B cell (primary cell): Measurements from ENCODE around the gene NECTIN4.

Experiments
- EZH2 ChIP-seq: IDR thresholded peaks from 2 replicates; pipeline ENCODE4 v1.6.1; 2012; ENCODE audit warnings: borderline replicate concordance, low read depth, mild to moderate bottlenecking, moderate library complexity, low read length; ENCODE audit not compliant: insufficient read depth, poor library complexity, severe bottlenecking
- TF ChIP-seq, protein P1 (sequence below): fragments of 200-600 bp; IDR thresholded peaks from one replicate; pipeline ENCODE4 v1.8.0; 2022; ENCODE audit warnings: antibody characterized with exemption, mild to moderate bottlenecking

DNA sequence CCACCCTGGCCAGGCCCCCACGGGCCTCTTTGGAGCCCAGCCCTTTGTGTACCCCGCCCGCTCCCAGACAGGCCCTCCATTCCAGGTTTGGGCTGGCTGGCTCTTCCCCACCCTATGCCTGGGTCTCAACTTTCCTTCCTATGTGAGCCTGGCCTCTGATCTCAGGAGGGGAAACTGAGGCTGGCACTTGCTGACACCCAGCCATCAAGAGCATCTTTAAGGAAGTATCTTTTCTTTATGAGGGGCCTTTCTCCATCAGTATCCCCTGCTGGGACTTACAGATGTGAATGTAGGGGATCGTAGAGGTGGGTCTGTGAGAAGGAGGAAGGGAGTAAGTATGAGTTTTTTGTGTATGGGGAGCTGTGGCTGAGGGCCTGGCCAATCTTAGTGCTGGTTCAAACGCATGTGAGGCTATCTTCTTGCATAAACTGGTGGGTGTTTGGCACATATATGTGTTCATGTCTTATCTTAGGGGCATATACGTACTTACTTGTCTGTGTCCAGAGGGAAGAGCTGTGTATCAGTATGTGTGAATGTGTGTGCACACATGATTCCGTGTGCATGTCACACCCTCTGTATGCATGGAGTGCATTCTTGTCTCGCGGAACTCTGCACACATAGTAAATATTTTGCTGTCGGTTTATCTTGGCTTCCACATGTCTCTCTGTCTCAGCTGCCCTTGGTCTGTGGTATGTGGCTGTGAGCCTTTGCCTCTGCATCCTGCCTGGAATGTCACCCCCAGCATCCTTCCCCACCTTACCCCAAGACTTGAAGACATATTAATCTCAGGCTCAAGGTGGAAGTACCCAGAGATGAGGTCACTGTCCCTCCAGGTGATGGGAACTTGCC, 5.4 kb downstream of the NECTIN4 start:
- TF ChIP-seq, protein P1, sequence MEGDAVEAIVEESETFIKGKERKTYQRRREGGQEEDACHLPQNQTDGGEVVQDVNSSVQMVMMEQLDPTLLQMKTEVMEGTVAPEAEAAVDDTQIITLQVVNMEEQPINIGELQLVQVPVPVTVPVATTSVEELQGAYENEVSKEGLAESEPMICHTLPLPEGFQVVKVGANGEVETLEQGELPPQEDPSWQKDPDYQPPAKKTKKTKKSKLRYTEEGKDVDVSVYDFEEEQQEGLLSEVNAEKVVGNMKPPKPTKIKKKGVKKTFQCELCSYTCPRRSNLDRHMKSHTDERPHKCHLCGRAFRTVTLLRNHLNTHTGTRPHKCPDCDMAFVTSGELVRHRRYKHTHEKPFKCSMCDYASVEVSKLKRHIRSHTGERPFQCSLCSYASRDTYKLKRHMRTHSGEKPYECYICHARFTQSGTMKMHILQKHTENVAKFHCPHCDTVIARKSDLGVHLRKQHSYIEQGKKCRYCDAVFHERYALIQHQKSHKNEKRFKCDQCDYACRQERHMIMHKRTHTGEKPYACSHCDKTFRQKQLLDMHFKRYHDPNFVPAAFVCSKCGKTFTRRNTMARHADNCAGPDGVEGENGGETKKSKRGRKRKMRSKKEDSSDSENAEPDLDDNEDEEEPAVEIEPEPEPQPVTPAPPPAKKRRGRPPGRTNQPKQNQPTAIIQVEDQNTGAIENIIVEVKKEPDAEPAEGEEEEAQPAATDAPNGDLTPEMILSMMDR, result no peak
- no peak for TF ChIP-seq EZH2
